AG09319 (cell line): ENCODE results near the gene GLYATL1B.
"Not testable (repeated sequence)": the region's sequence is repeated elsewhere in the genome, so short reads cannot be mapped to it uniquely, and the experiment has no call there.

Source experiments
- DNase-seq: peaks from one replicate; pipeline ENCODE4 v3.0.0-alpha.2; 2010; ENCODE audit warnings: low read depth; ENCODE audit errors: extremely low read depth
- TF ChIP-seq, protein P1 (sequence below): IDR thresholded peaks from 2 replicates; pipeline ENCODE4 v1.5.1; 2011; ENCODE audit warnings: low read depth, mild to moderate bottlenecking, inconsistent platforms, low read length, moderate library complexity

GLYATL1B gene

DNA sequence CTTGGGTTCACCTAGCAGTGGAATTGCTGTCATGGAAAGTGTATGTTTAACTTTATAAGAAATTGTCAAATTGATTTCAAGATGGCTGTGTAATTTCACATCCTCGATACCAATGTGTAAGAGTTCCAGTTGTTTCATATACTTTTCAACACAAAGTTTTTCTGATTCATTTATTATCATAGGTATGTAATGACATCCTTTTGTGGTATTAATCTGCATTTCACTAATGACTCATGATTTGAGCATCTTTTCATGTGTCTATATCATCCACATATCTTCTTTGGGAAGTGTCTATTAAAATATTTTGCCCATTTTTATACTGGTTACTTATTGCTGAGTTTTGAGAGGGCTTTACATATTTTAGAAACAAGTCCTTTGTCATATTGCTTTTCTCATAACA lies 17.0 kb upstream of the GLYATL1B start:
- no peak for DNase-seq
- TF ChIP-seq, protein P1, sequence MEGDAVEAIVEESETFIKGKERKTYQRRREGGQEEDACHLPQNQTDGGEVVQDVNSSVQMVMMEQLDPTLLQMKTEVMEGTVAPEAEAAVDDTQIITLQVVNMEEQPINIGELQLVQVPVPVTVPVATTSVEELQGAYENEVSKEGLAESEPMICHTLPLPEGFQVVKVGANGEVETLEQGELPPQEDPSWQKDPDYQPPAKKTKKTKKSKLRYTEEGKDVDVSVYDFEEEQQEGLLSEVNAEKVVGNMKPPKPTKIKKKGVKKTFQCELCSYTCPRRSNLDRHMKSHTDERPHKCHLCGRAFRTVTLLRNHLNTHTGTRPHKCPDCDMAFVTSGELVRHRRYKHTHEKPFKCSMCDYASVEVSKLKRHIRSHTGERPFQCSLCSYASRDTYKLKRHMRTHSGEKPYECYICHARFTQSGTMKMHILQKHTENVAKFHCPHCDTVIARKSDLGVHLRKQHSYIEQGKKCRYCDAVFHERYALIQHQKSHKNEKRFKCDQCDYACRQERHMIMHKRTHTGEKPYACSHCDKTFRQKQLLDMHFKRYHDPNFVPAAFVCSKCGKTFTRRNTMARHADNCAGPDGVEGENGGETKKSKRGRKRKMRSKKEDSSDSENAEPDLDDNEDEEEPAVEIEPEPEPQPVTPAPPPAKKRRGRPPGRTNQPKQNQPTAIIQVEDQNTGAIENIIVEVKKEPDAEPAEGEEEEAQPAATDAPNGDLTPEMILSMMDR, result no peak

DNA sequence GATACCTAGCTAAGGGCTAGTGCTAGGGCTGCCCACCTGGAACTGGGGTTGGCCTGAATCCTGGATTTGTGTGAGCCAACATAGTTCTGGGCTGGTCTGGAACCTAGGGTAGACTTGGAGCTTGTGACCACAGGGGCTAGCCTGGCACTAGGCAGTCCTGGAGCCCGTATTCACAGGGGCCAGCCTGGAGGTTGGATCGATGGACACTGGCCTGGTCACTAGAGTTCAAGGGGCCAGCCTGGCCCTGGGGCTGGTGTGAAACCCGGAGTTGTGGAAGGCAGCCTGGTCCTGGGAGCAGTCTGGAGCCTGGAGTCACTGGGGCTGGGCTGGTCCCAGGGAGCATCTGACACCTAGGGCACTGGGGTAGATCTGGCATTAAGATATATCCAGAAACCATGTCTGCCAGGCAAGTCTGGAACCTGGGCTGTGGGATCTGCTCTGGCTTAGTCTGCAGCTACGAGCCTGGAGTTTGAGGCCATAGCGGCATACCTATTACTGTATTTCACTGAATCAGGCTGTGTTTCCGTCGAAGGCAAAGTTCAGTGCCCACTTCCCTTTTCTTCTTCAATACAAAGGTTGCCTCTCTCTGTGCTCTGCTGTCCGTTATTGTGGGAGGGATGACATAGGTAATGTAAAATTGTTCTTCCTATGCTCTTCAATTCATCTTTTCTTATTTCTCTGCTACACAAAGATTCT lies 9.1 kb upstream of the GLYATL1B start:
- TF ChIP-seq, protein P1, result no peak
- no peak for DNase-seq

DNA sequence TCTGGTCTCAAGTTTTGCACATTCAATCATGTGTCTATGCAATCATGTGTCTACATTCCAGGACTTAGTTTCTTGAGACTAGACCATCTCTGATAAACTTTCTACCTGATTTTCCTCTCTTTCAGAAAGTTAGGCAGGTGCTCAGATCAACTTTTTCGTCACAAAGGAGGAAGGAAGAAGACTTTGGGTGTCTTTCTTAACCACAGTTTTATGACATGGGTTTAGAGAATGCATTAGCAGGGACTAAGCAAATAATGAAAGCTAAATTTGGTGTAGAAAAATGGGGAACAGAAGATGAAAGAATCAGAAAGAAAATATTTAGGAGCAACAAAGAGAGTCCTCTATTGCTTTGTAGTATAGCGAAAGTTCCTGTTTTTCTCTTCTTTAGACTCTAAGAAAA lies 7.7 kb upstream of the GLYATL1B start:
- no peak for DNase-seq
- TF ChIP-seq, protein P1, result no peak

DNA sequence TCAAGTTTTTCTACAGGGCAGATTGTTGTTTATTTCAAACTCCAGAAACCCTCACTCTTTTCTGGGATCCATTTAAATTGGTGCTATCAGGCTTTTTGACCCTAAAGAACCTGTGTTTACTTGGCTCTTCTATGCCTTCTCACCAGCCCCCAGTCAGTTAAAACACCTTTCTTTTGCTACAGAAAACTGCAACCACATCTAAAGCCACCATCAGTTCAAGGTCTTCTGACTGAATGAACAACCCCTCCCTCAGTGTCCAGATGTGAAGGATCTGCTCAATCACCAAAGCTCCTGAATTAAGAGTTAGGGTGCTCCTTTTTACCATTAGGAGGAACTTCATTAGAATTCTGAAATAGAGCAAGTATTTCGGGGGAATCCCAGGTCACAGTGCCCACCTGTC lies 7.0 kb upstream of the GLYATL1B start:
- TF ChIP-seq, protein P1, result no peak
- DNase-seq, result no peak

DNA sequence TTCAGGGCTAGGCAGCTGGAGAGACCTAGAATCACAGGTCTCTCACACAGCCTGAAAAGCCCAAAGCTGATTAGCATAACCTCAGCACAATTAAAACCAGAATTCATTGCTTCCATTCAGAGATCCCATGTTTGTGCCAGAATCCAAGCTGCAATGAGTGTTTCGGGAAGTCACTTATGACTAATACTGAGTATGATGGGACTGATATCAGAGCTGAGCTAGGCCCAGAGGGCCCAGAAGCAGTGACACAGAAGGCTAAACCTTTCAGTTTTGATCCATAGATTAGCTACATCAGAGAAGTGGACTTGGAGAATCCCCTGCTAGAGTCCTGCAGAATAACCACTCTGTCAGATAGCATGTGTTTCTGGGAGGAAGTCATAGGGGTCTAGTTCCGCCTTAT lies 5.7 kb upstream of the GLYATL1B start:
- not testable (repeated sequence) for DNase-seq

DNA sequence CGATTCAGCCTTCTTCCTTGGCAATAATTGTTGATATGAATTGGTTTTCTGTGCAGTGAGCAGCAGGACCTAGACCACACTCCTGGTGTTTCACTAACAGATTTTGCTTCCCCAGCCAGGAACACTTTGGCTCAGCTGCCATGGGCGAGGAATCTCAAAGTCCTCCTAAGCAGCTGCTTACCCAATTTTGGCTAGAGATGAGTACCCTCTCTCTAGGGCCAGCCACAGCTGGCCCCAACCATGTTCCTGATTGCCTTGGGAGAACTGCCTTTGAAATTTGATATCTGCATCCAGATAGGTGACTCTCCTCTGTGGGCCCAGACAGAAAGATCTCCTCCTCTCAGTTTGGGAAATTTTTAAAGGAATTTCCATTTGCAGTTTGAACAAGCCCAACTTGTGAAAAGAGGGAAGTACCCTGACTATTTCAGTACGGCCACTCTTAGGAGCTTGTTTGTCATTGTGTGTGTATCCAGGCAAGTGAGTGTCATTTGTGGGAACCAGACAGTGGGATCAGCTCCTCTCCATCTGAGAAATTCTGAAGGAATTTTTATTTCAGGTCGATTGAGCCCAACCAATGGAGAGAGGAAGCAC lies 4.6 kb upstream of the GLYATL1B start:
- not testable (repeated sequence) for DNase-seq

DNA sequence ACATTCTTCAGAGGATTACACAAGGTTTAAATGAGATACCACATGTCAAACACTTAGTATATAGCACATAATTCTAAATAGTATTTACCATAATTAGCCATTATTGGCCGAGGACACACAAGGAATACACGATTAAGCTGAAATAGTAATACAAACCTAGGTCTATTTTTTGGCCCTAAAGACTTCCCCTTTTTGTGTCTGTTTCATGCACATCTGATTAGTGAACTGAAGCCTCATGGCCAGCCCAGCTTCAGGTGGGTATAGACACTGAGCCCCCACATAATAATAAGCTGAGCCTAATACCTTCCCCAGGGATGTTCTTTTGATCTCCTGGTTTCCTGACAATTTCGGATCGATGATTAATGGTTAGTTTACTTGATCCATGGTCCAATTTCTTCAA lies 2.1 kb downstream of the GLYATL1B start:
- TF ChIP-seq, protein P1, result no peak
- no peak for DNase-seq

DNA sequence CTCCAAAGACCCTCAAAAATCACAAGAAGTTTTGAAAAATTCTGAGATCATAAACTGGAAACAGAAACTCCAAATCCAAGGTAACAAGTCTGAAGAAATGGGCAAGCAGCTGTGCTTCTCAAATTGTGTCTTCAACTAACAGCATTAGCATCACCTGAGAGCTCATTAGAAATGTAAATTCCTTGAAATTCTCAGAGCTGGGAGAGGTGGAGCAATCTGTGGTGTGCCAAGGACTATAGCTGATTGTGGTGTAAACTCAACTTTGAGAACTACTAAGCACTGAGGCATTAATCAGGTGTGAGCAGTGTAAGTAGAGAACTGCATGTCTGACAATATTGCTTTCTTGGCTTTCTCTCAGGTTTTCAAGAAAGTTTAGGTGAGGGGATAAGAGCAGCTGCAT lies 7.5 kb downstream of the GLYATL1B start:
- not testable (repeated sequence) for DNase-seq

DNA sequence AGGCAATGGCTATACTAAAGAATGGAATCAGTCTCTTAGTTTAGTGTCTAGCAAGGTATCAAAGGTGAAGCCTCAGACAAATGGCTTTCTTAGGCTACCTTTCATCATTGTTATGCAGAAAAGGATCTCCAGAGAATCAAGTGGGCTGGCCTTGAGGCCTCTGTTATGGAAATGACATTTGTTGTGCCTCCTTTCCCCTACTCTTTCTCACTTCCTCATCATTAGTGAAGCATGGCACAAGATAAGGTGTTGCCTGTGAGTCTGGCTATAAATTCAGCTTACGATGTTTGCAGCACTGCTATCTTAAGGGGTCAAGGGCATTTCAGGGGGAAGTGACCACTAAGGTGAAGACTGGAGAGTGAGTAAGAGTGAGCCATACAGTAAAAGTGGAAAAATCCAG lies 9.1 kb downstream of the GLYATL1B start:
- DNase-seq, result not testable (repeated sequence)

DNA sequence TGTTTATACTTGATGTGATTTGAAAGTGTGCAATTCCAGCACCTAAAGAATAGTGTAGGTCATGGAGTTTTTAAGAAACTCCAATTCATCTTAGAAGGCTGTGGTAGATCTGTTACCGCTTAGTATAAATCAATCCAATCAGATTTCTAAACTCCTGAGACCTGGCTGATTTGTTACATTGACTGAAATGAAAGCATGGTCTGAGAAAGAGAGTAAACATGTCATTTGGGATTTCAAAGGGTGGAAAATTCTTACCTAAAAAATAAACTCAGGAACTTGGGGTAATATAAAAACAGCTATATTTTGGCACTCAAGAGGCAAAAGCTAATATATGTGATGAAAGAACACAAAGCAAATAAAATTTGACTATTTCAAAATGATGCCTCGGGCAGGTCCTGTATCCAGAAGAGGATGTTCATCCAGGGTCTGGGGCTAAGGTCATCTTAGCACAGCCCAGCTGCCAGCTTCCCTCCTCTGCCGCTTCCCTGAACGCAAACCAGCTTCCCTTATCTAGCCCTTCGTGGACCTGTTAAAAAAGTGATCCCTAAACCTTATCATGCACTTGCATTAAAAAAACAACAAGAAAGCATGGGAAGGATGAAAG lies 10.0 kb downstream of the GLYATL1B start:
- DNase-seq, result not testable (repeated sequence)
